K562 (cell line): ENCODE measurements around the gene PM20D1. TPM values are rescaled to one million over a fixed set of nuclear protein-coding genes. Genes with fewer than 3 reads are reported as not detected.

ENCODE experiments used
- ARID1B ChIP-seq: fragments of 450-650 bp; IDR thresholded peaks from 2 replicates; pipeline ENCODE4 v1.6.1; 2016; ENCODE audit warnings: antibody characterized with exemption, mild to moderate bottlenecking, inconsistent platforms
- CAMTA2 ChIP-seq: fragments of 250-450 bp; sonication (Bioruptor Pico); conservative IDR thresholded peaks from 2 replicates; pipeline ENCODE4 v1.5.1; 2022
- CBX2 ChIP-seq: fragments of 200-600 bp; sonication (generic); IDR thresholded peaks from one replicate; pipeline ENCODE4 v1.6.1; 2012; ENCODE audit warnings: mild to moderate bottlenecking, low read length, inconsistent platforms; ENCODE audit not compliant: insufficient read depth, poor library complexity, severe bottlenecking
- EP400 ChIP-seq: fragments of 450-650 bp; IDR thresholded peaks from 2 replicates; pipeline ENCODE4 v1.6.1; 2017; ENCODE audit warnings: antibody characterized with exemption, mild to moderate bottlenecking, moderate library complexity
- JUND ChIP-seq, 2 experiments: IDR thresholded peaks; 2 replicates in 1 of 2; 3 replicates in 1 of 2; pipeline ENCODE4 v1.6.1; 2011; ENCODE audit warnings: borderline replicate concordance in 2 of 2, low read depth in 2 of 2, low read length in 2 of 2, improper control_type of control experiment in 1 of 2, missing biosample characterization in 1 of 2, missing genetic modification characterization in 1 of 2, missing genetic modification reagents in 1 of 2
- NCOA4 ChIP-seq: fragments of 450-650 bp; IDR thresholded peaks from 2 replicates; pipeline ENCODE4 v1.6.1; 2018; ENCODE audit warnings: mild to moderate bottlenecking; ENCODE audit not compliant: partially characterized antibody
- NCOA6 ChIP-seq: fragments of 450-650 bp; IDR thresholded peaks from 2 replicates; pipeline ENCODE4 v1.6.1; 2017; ENCODE audit warnings: mild to moderate bottlenecking
- RBM17 ChIP-seq: fragments of 200-400 bp; formaldehyde crosslinking; IDR thresholded peaks from 2 replicates; pipeline ENCODE4 v1.6.1; 2017; ENCODE audit warnings: low read depth, mild to moderate bottlenecking, low read length, borderline replicate concordance
- SMARCB1 ChIP-seq: IDR thresholded peaks from 2 replicates; pipeline ENCODE4 v1.6.1; 2011; ENCODE audit warnings: improper control_type of control experiment, low read depth; ENCODE audit not compliant: insufficient read length
- TEAD2 ChIP-seq: fragments of 450-650 bp; IDR thresholded peaks from 2 replicates; pipeline ENCODE4 v1.6.1; 2016; ENCODE audit warnings: missing genetic modification characterization, control low read depth, missing compliant biosample characterization
- ZKSCAN3 ChIP-seq: fragments of 250-450 bp; sonication (Bioruptor Pico); IDR thresholded peaks from 2 replicates; pipeline ENCODE4 v1.4.0; 2020
- ZNF134 ChIP-seq: fragments of 250-450 bp; sonication (Bioruptor Pico); conservative IDR thresholded peaks from 2 replicates; pipeline ENCODE4 v1.4.0; 2020
- polyA plus RNA-seq, 8 experiments: library from polyadenylated mRNA; depleted of rRNA in 4 of 8; stranded (reverse) in 5 of 8; unstranded in 3 of 8; fragments of >200 nt; fragmentation: Nextera tagmentation in 2 of 8; fragmentation: Illumina TruSeq in 1 of 8; extraction: Ambion mirVana in 2 of 8; extraction: Trizol in 1 of 8; gene quantifications; 2 replicates each; pipeline versions ENCODE4 v1.2.1 to v1.2.3, GENCODE V29; 2011 to 2014; ENCODE audit warnings: inconsistent platforms in 1 of 8, missing spikeins in 1 of 8
- total RNA-seq, 7 experiments: library from RNA; depleted of rRNA in 6 of 7; stranded (reverse); fragments of >200 nt in 6 of 7; fragmentation: Illumina TruSeq in 2 of 7; extraction: Trizol in 2 of 7; gene quantifications; 2 replicates each; pipeline versions ENCODE4 v1.2.1 to v1.2.3, GENCODE V29; 2011 to 2021; ENCODE audit warnings: low replicate concordance in 1 of 7
- TF ChIP-seq, protein P1 (sequence below): fragments of 450-650 bp; IDR thresholded peaks from 2 replicates; pipeline ENCODE4 v1.6.1; 2017; ENCODE audit warnings: antibody characterized with exemption, mild to moderate bottlenecking
- TF ChIP-seq, protein P2 (sequence below): fragments of 450-650 bp; formaldehyde crosslinking; IDR thresholded peaks from 2 replicates; pipeline ENCODE4 v1.4.0; 2020; ENCODE audit warnings: mild to moderate bottlenecking, moderate library complexity
- TF ChIP-seq, protein P3 (sequence below), 2 experiments: fragments of 150-350 bp in 1 of 2; IDR thresholded peaks; 2 replicates each; pipeline ENCODE4 v1.6.1; 2012 to 2016; ENCODE audit warnings: low read depth in 2 of 2, low read length in 2 of 2, mild to moderate bottlenecking in 1 of 2, moderate library complexity in 1 of 2
- TF ChIP-seq, protein P4 (sequence below): sonication (generic); formaldehyde crosslinking; IDR thresholded peaks from 2 replicates; pipeline ENCODE4 v1.8.0; 2023; ENCODE audit warnings: mild to moderate bottlenecking, missing genetic modification reagents

The PM20D1 gene
- total and polyA plus RNA-seq, 9 of the 15 experiments (the other 6 are each of a cell fraction or from before 2014, with no cell fraction given): not detected

DNA sequence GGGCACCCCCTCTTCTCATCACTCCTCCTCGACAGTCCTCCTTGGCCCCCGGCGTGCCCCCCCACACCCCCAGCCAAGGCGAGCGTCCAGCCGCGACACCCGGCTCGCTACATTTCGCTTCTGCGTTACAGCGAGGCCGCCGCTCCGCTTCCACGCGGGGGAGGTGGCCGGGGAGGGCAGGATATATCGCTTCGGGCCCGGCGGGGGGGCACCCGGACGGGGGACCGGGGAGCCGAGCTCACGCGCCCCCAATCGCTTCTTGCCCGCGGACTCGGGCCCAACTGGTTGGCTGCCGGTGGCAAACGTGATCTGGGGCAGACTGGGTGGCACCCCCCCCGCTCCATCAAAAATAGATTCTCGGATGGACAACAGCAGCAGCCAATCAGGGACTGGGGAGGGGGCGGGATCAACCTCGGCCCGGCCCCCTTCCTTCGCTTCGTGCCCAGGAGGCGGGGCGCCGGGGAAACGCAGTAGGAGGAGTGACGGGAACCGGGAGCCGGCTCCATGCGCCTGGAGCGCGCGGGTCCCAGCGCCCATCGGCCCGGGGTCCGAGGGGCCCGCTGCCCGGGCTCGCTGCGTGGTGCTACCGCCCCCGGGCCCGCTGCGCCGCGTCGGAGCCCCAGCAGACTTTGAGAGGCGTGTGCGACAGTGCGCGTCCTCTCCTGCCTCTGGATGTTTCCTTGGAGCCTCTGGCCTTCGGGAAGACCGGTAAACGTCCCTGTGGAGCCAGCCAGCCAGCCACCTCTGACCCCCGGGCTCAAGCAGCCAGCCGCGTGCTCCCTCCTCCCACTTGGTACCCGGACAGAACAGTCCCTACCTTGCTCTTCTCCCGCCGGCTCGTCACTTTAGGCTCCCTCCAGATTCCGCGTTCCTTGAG lies 36.8 kb downstream of the PM20D1 start, which contains the start of gene SLC41A1 (continued):
- TF ChIP-seq, protein P1, sequence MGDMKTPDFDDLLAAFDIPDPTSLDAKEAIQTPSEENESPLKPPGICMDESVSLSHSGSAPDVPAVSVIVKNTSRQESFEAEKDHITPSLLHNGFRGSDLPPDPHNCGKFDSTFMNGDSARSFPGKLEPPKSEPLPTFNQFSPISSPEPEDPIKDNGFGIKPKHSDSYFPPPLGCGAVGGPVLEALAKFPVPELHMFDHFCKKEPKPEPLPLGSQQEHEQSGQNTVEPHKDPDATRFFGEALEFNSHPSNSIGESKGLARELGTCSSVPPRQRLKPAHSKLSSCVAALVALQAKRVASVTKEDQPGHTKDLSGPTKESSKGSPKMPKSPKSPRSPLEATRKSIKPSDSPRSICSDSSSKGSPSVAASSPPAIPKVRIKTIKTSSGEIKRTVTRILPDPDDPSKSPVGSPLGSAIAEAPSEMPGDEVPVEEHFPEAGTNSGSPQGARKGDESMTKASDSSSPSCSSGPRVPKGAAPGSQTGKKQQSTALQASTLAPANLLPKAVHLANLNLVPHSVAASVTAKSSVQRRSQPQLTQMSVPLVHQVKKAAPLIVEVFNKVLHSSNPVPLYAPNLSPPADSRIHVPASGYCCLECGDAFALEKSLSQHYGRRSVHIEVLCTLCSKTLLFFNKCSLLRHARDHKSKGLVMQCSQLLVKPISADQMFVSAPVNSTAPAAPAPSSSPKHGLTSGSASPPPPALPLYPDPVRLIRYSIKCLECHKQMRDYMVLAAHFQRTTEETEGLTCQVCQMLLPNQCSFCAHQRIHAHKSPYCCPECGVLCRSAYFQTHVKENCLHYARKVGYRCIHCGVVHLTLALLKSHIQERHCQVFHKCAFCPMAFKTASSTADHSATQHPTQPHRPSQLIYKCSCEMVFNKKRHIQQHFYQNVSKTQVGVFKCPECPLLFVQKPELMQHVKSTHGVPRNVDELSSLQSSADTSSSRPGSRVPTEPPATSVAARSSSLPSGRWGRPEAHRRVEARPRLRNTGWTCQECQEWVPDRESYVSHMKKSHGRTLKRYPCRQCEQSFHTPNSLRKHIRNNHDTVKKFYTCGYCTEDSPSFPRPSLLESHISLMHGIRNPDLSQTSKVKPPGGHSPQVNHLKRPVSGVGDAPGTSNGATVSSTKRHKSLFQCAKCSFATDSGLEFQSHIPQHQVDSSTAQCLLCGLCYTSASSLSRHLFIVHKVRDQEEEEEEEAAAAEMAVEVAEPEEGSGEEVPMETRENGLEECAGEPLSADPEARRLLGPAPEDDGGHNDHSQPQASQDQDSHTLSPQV: 0 out of 2 replicates have a peak, but pooled peaks have one; percentile 40
- no peak for TF ChIP-seq ZKSCAN3 (CRISPR knock-in tag)
- no peak for TF ChIP-seq CBX2
- no peak for TF ChIP-seq JUND (IDR thresholded peaks at IDR 0.05; ENCODE audit: borderline replicate concordance, low read depth, low read length)
- no peak for TF ChIP-seq JUND (tag; IDR thresholded peaks at IDR 0.05; ENCODE audit: borderline replicate concordance, low read depth, low read length)
- no peak for TF ChIP-seq TEAD2 (tag)
- TF ChIP-seq RBM17: no peak
- peak; percentile 61; the same call in 1 of the 2 replicates for TF ChIP-seq EP400
- peak; percentile 45; the same call in 1 of the 2 replicates for TF ChIP-seq ARID1B
- no peak for TF ChIP-seq NCOA6
- TF ChIP-seq, protein P2, sequence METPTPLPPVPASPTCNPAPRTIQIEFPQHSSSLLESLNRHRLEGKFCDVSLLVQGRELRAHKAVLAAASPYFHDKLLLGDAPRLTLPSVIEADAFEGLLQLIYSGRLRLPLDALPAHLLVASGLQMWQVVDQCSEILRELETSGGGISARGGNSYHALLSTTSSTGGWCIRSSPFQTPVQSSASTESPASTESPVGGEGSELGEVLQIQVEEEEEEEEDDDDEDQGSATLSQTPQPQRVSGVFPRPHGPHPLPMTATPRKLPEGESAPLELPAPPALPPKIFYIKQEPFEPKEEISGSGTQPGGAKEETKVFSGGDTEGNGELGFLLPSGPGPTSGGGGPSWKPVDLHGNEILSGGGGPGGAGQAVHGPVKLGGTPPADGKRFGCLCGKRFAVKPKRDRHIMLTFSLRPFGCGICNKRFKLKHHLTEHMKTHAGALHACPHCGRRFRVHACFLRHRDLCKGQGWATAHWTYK (CRISPR knock-in tag): no peak
- TF ChIP-seq, protein P3, sequence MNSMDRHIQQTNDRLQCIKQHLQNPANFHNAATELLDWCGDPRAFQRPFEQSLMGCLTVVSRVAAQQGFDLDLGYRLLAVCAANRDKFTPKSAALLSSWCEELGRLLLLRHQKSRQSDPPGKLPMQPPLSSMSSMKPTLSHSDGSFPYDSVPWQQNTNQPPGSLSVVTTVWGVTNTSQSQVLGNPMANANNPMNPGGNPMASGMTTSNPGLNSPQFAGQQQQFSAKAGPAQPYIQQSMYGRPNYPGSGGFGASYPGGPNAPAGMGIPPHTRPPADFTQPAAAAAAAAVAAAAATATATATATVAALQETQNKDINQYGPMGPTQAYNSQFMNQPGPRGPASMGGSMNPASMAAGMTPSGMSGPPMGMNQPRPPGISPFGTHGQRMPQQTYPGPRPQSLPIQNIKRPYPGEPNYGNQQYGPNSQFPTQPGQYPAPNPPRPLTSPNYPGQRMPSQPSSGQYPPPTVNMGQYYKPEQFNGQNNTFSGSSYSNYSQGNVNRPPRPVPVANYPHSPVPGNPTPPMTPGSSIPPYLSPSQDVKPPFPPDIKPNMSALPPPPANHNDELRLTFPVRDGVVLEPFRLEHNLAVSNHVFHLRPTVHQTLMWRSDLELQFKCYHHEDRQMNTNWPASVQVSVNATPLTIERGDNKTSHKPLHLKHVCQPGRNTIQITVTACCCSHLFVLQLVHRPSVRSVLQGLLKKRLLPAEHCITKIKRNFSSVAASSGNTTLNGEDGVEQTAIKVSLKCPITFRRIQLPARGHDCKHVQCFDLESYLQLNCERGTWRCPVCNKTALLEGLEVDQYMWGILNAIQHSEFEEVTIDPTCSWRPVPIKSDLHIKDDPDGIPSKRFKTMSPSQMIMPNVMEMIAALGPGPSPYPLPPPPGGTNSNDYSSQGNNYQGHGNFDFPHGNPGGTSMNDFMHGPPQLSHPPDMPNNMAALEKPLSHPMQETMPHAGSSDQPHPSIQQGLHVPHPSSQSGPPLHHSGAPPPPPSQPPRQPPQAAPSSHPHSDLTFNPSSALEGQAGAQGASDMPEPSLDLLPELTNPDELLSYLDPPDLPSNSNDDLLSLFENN (IDR thresholded peaks at IDR 0.05; ENCODE audit: low read depth in 2 of 2, low read length in 2 of 2): no peak
- TF ChIP-seq, protein P4, sequence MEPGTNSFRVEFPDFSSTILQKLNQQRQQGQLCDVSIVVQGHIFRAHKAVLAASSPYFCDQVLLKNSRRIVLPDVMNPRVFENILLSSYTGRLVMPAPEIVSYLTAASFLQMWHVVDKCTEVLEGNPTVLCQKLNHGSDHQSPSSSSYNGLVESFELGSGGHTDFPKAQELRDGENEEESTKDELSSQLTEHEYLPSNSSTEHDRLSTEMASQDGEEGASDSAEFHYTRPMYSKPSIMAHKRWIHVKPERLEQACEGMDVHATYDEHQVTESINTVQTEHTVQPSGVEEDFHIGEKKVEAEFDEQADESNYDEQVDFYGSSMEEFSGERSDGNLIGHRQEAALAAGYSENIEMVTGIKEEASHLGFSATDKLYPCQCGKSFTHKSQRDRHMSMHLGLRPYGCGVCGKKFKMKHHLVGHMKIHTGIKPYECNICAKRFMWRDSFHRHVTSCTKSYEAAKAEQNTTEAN (CRISPR knock-in tag): no peak
- TF ChIP-seq ZNF134 (CRISPR knock-in tag): no peak
- no peak for TF ChIP-seq NCOA4
- TF ChIP-seq SMARCB1: no peak
- no peak for TF ChIP-seq CAMTA2 (CRISPR knock-in tag)
